Neural progenitor cell (in vitro differentiated cells): ENCODE results near the gene PTPN14.

Experiments
- CTCF ChIP-seq: fragments of 200-600 bp; sonication (generic); IDR thresholded peaks from 2 replicates; pipeline ENCODE4 v1.5.1; 2017; ENCODE audit warnings: antibody characterized with exemption, mild to moderate bottlenecking
- EZH2 ChIP-seq: fragments of 200-600 bp; sonication (generic); IDR thresholded peaks from 2 replicates; pipeline ENCODE4 v1.6.1; 2017; ENCODE audit warnings: antibody characterized with exemption, mild to moderate bottlenecking, moderate library complexity

- no peak for TF ChIP-seq EZH2
- no peak for TF ChIP-seq CTCF
Measured at GRCh38 chr1:214330222-214330621, 221.2 kb downstream of the PTPN14 start.
